ENCODE results near the gene CDC25C. TPM values are rescaled to one million over a fixed set of nuclear protein-coding genes. Genes with fewer than 3 reads are reported as not detected.

The CDC25C gene
- total RNA-seq, 1 donor from 2014 or later = 22.7 TPM

GRCh38 chr5:138346889-138347288 lies 15.3 kb upstream of the CDC25C start:
- Mint-ChIP-seq H3K9me3 (peaks cover 12% of the 10 kb centered on the region), H3K27ac (ENCODE audit: unreplicated experiment) (no peak overlapping the region), H3K36me3 (ENCODE audit: low read depth) (peaks cover 35% of the 10 kb centered on the region), H3K4me3 (peak overlapping the region; percentile 65), H3K4me1 (no peaks in the 10 kb centered on the region), H3K27me3 (ENCODE audit: low read depth) (no peaks in the 10 kb centered on the region)
- TF ChIP-seq CTCF (conservative IDR thresholded peaks at IDR 0.05) = no peak
- no peak for DNase-seq (ENCODE audit: low read depth, low spot score)

DNA sequence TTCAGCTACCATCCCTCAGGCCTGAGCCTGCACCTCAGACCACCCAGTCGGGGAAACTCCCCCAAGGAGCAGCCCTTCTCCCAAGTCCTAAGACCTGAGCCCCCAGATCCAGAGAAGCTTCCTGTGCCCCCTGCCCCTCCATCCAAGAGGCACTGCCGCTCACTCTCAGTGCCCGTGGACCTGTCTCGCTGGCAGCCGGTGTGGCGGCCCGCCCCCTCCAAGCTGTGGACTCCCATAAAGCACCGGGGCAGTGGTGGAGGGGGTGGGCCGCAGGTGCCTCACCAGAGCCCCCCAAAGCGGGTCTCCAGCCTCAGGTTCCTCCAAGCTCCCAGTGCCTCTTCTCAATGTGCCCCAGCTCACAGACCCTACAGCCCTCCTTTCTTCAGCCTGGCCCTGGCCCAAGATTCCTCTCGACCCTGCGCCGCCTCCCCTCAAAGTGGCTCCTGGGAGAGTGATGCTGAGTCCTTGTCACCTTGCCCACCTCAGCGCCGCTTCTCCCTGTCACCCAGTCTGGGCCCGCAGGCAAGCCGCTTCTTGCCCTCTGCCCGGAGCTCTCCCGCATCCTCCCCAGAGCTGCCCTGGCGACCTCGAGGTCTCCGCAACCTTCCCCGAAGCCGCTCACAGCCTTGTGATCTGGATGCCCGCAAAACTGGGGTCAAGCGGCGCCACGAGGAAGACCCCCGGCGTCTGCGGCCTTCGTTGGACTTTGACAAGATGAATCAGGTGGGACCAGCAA lies 13.5 kb upstream of the CDC25C start:
- no peaks in the 10 kb centered on the region for H3K27me3 Mint-ChIP-seq (ENCODE audit: low read depth)
- DNase-seq (ENCODE audit: low read depth, low spot score) = no peak
- H3K36me3 Mint-ChIP-seq (ENCODE audit: low read depth) = peaks cover 26% of the 10 kb centered on the region
- peaks cover 18% of the 10 kb centered on the region for H3K4me1 Mint-ChIP-seq
- no peak overlapping the region for H3K4me3 Mint-ChIP-seq
- no peak for TF ChIP-seq CTCF (conservative IDR thresholded peaks at IDR 0.05)
- H3K9me3 Mint-ChIP-seq = no peaks in the 10 kb centered on the region
- no peak overlapping the region for H3K27ac Mint-ChIP-seq (ENCODE audit: unreplicated experiment)

DNA sequence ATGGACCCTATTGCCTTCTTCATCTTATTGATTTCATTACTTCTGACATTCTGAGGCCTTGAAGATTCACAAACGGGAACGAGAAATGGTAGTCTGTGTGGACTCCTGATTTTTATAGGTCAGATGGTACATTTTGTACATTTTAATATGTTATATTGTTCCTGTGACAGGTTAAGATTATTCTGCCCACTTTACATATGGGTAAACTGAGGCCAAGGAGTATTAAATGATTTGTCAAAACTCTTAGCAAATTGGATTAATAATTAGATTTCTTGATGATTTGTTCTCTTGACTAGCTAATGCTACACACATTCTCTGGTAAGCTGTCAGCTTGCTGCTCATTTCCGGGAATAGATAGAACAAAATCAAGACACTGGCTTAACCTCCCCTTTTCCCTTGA lies 8.4 kb upstream of the CDC25C start:
- no peak for TF ChIP-seq CTCF (conservative IDR thresholded peaks at IDR 0.05)
- Mint-ChIP-seq H3K9me3 (no peaks in the 10 kb centered on the region), H3K36me3 (ENCODE audit: low read depth) (peaks cover 12% of the 10 kb centered on the region), H3K27ac (ENCODE audit: unreplicated experiment) (no peak overlapping the region), H3K27me3 (ENCODE audit: low read depth) (peaks cover 2% of the 10 kb centered on the region), H3K4me1 (peaks cover 37% of the 10 kb centered on the region), H3K4me3 (peak overlapping the region; percentile 91)
- no peak for DNase-seq (ENCODE audit: low read depth, low spot score)

GRCh38 chr5:138339464-138339863 lies 7.9 kb upstream of the CDC25C start:
- TF ChIP-seq CTCF (conservative IDR thresholded peaks at IDR 0.05) = no peak
- Mint-ChIP-seq H3K9me3 (no peaks in the 10 kb centered on the region), H3K36me3 (ENCODE audit: low read depth) (peaks cover 11% of the 10 kb centered on the region), H3K27ac (ENCODE audit: unreplicated experiment) (peak overlapping the region; percentile 99), H3K27me3 (ENCODE audit: low read depth) (peaks cover 2% of the 10 kb centered on the region), H3K4me1 (peaks cover 37% of the 10 kb centered on the region), H3K4me3 (peak overlapping the region; percentile 91)
- DNase-seq (ENCODE audit: low read depth, low spot score) = no peak

DNA sequence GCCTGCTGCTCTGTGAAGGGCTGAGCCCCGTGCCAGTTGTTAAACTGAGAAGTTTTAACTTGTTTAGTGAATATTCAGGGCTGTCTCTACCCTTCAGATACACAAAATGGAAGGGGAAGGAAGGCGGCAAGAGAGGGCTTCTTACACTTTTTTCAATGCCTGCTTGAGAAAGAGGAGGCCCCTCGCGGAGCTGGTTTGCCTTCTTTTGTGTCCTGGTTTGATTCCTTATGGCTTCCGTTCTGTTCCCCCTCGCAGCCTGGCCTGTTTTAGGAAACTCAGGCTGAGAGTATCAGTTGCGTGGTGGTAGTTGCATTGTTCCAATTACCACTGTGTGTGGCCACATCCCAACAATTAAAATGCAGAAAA lies 7.5 kb upstream of the CDC25C start:
- no peak for DNase-seq (ENCODE audit: low read depth, low spot score)
- TF ChIP-seq CTCF (conservative IDR thresholded peaks at IDR 0.05) = no peak
- Mint-ChIP-seq H3K9me3 (no peaks in the 10 kb centered on the region), H3K4me3 (peak overlapping the region; percentile 91), H3K27me3 (ENCODE audit: low read depth) (peaks cover 2% of the 10 kb centered on the region), H3K4me1 (peaks cover 37% of the 10 kb centered on the region), H3K27ac (ENCODE audit: unreplicated experiment) (peak overlapping the region; percentile 99), H3K36me3 (ENCODE audit: low read depth) (peaks cover 8% of the 10 kb centered on the region)
